Stimulated activated CD4-positive, alpha-beta T cell treated with anti-CD3 and anti-CD28 coated beads, TNF-alpha, amount 100 ng/mL, for 48 hours (primary cell): ENCODE data around the gene COQ6.
"Not testable (repeated sequence)": the region's sequence is repeated elsewhere in the genome, so short reads cannot be mapped to it uniquely, and the experiment has no call there.

Experiments
- DNase-seq, 3 donors: peaks; one replicate each; pipeline ENCODE4 v3.0.0-alpha.2; 2020; ENCODE audit warnings: low read depth in 3 of 3

The COQ6 gene

GRCh38 chr14:73949752-73950734 lies at the start of gene COQ6, which contains the start of gene FAM161B:
COQ6 (plus strand) TSS chr14:73950302; CDS start chr14:73950333, 31 bp downstream.
FAM161B (minus strand) TSS chr14:73950094; CDS start chr14:73950026, 68 bp downstream.
- DNase-seq: peak; percentile 82 to 90 (median 83)

- no peak for DNase-seq
Measured at GRCh38 chr14:73903028-73903427, 47.1 kb upstream of the COQ6 start.

- DNase-seq: no peak
Measured at GRCh38 chr14:73909681-73910080, 40.4 kb upstream of the COQ6 start.

GRCh38 chr14:73913256-73913655 lies 36.8 kb upstream of the COQ6 start:
- no peak for DNase-seq

- no peak for DNase-seq
Measured at GRCh38 chr14:73916324-73916723, 33.8 kb upstream of the COQ6 start.

- not testable (repeated sequence) for DNase-seq
Measured at GRCh38 chr14:73919457-73919856, 30.6 kb upstream of the COQ6 start.

GRCh38 chr14:73924337-73924736 lies 25.8 kb upstream of the COQ6 start:
- no peak for DNase-seq

GRCh38 chr14:73935666-73936065 lies 14.4 kb upstream of the COQ6 start:
- no peak for DNase-seq

GRCh38 chr14:73936548-73936947 lies 13.6 kb upstream of the COQ6 start:
- no peak for DNase-seq

GRCh38 chr14:73937012-73937411 lies 13.1 kb upstream of the COQ6 start:
- DNase-seq: no peak

- no peak for DNase-seq
Measured at GRCh38 chr14:73942180-73942579, 7.9 kb upstream of the COQ6 start.

GRCh38 chr14:73943083-73943482 lies 7.0 kb upstream of the COQ6 start:
- no peak for DNase-seq

GRCh38 chr14:73944432-73945158 lies 5.5 kb upstream of the COQ6 start:
- no peak for DNase-seq

- no peak for DNase-seq
Measured at GRCh38 chr14:73945159-73945670, 4.9 kb upstream of the COQ6 start.

- DNase-seq: no peak
Measured at GRCh38 chr14:73953731-73954130, 3.6 kb downstream of the COQ6 start.

- no peak for DNase-seq
Measured at GRCh38 chr14:73955674-73956073, 5.6 kb downstream of the COQ6 start.

GRCh38 chr14:73958591-73958990 lies 8.5 kb downstream of the COQ6 start:
- no peak for DNase-seq

- no peak for DNase-seq
Measured at GRCh38 chr14:73961192-73961591, 11.1 kb downstream of the COQ6 start.

- DNase-seq: no peak
Measured at GRCh38 chr14:73965216-73965615, 15.1 kb downstream of the COQ6 start.

- no peak for DNase-seq
Measured at GRCh38 chr14:73968885-73969284, 18.8 kb downstream of the COQ6 start.

- no peak for DNase-seq
Measured at GRCh38 chr14:73973497-73973896, 23.4 kb downstream of the COQ6 start.

- no peak for DNase-seq
Measured at GRCh38 chr14:73976125-73976524, 26.0 kb downstream of the COQ6 start.
